DMS 273 (cell line): ENCODE results near the gene SLC15A4.

Source experiments
- DNase-seq: peaks from one replicate; lab custom pipeline; 2025; ENCODE audit not compliant: unreplicated experiment; lab: John Stamatoyannopoulos, UW

SLC15A4 gene

GRCh38 chr12:128755566-128755965 lies 68.2 kb downstream of the SLC15A4 start:
- no peak for DNase-seq

- no peak for DNase-seq
Measured at GRCh38 chr12:128754275-128754674, 69.5 kb downstream of the SLC15A4 start.

DNA sequence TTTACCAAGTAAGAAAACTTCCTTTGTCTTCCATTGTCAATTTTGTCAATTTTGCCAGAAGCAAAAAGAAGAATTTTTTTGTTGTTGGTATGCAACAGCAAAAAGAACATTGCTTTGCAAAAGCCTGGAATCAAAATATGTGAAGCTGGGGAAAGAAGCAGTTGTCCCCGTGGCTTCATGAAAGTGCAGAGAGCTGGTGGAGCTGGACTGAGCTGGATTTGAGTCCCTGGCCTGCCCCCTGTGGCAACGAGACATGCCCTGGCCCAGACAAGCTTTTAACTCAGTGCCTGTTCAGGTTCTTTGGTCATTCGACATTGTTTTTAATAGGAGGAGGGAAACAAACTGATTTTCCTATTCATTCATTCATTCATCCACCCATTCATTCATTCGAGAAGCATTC lies 70.3 kb downstream of the SLC15A4 start:
- no peak for DNase-seq

DNA sequence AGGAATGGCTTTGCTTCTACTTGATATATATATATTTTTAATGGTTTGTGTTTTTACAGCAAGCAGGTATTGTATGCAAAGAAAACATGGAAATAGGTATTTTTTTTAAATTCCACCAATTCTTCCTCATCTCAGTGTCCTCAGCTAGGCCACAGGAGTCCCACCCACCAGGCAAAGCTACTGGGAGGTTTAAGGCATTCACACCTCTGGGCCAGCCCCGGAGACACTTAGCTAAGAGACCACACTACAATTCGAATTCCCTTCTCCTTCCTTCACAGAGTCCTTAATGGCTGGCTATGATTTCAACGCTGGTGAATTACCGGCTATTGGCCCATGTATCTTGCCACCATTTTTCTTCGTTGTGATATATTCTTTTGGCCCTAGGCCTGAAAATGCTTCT lies 71.4 kb downstream of the SLC15A4 start:
- no peak for DNase-seq

- no peak for DNase-seq
Measured at GRCh38 chr12:128747441-128747840, 76.3 kb downstream of the SLC15A4 start.

GRCh38 chr12:128745772-128746689 lies 77.7 kb downstream of the SLC15A4 start:
- no peak for DNase-seq

- DNase-seq = no peak
Measured at GRCh38 chr12:128743916-128744315, 79.8 kb downstream of the SLC15A4 start.
